GM19025 (cell line): ENCODE measurements around the gene PHF21A.

Source experiments
- ATAC-seq: cut with Tn5 transposase; IDR thresholded peaks from one replicate; pipeline ENCODE4 v1.9.1; 2021; ENCODE audit warnings: mild to moderate bottlenecking, low read depth, moderate library complexity; ENCODE audit not compliant: unreplicated experiment

The PHF21A gene

DNA sequence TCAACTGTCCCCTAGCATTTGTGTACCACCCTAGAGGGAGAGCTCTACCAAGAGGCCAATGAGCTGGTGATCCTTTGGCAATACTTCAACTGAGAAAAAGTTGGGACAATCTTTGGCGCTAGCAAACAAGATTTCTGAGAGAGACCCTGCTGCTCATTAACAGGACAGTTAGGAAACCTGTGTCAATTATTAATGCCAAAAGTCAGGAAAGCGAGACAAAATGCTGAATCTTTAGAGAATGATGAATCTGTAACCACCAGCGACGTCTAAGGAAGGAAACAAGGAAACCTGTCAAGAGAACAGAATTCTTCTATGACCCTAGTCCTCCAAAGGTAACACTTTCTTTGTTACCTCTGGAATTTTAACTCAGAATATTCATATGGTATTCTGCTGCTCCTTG lies 178.9 kb downstream of the PHF21A start:
- no peak for ATAC-seq

DNA sequence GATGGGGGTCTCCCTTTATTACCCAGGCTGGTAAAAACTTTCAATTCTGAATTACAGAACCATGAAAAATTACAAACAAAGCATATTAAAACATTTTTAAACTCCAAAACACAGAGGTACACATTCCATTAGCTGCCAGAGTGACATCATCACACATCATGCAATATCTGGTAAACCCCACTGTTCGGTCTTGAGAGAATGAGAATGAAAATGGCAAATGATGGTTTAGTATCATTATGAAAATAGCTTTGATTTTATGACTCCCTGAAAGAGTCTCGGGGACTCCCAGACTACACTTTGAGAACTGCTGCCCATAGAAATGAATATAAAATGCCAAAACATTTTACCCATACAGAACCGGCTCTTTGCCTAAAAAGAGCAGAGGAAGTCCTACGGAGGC lies 180.0 kb downstream of the PHF21A start:
- no peak for ATAC-seq

DNA sequence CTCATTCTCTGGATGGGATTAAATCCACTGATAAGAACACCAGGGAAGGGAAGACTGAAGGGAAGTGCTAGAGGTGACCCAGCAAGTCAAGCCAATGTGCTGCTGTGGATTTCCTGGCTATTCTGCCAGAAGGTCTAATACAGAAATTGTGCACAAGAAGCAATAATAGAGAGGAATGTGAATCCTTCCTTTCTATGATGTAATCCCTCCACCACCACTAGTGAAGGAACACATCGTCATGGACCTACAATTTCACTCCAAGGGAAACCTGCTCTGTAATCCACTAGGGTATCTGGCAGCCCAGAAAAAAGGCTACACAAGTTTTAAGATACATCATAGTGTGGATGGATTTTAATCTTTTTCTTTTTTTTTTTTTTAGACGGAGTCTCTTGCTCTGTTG lies 181.4 kb downstream of the PHF21A start:
- no peak for ATAC-seq

DNA sequence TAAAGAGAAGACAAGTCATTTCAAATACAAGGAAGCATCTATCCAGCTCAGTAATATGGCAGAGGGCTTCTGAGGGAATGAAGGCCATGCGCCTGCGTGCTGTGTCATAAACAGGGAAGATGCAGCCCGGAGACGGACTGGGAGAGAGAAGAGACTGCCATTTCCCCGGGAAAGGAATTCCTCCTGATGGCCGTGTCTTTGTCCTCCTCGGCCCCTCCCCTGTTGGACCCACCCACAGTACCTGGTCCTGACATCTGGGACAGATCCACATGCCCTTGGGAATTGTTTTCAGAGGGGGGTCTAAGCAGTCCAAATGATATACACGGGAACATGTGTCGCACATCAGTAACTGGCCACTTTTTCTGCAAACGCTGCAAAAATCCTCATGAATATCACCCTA lies 183.3 kb downstream of the PHF21A start:
- ATAC-seq, result no peak

DNA sequence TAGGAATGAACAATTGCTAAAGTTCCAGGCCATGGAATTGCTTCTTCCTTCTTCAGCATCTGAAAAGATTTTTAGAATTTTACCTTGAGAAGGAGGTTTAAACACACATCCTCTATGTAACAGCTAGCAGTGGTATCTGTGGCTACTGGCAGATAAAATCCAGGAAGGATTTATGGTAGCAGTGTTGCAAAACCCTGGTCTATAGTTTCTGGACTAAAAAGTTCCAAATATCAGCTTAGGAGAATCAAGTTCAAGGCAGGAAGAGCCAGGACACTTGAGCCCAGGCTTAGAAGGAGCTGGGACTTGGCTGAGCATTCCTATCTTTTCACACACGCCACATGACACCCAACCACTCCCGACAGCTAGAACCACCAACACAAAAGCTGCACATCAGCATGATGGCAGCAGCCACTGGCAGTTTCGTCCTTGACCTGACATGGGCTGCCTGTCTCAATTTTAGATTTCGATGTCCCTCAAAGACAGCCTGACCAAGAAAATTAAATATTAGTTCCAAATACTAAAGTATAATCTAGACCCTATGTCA lies 184.7 kb downstream of the PHF21A start:
- ATAC-seq, result no peak

DNA sequence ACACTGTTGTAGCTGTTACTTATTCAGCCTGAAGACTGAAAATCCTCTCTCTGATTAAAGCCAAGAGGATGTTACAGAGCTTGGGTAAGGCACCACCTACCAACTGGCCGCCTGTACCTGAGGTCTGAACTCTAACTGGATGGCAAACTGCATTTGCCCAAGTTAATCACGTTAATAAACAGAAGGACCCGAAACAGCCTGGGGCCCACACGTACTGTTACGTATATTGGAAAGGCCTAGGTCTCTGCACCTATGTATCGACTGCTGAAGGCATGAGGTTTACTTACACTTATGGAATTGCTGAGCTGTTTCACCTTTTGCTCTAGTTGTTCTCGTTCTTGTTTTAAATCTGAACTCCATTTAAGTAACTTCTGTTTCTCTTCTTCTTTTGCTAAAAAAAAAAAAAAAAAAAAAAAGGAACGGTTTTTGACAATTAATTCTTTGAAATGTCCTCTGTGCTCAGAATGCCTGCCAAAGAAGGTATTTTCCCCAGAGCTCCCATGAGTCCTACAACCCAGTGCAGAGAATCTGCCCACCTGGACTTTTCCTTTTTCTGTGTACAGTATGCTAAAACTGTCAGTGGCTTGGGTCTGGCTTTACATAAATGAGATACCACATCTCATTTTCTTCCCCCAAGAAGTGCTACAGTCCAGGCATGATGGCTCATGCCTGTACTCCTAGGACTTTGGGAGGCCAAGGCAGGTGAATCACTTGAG lies 185.7 kb downstream of the PHF21A start:
- ATAC-seq, result no peak

DNA sequence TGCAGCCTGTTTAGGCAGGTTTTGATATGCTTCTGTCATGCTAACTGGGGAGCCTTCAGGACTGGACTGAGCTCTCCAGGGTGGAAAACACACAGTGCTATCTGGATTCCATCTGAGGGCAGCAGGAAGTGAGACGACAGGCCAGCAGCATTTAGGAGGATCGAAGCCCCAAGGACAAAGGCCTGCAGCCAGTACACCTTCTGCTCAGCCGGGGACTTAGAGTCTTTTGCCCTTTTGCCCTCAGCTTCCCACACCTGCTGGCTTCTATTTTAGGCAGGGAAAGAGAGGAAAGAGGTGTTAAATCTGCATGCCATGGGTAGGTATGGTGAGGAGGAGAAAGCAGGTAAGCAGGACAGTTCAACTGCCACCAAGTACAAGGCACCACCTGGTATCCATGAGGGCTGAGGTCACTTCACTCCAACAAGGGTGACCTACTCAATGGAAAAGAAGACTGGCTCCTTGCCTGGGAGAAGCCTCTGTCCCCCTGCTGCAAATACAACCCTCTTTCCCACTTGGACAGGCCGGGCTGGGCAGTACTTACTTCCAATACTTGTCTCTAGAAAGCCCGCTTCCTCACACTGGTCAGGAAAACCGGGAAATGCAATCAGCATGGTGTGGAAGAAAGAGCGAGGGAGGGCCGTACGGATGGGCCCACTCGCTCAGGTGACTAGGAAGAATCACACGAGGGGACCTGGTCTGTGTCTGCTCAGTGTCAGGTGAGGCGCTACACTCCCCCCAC lies 186.5 kb downstream of the PHF21A start:
- no peak for ATAC-seq

DNA sequence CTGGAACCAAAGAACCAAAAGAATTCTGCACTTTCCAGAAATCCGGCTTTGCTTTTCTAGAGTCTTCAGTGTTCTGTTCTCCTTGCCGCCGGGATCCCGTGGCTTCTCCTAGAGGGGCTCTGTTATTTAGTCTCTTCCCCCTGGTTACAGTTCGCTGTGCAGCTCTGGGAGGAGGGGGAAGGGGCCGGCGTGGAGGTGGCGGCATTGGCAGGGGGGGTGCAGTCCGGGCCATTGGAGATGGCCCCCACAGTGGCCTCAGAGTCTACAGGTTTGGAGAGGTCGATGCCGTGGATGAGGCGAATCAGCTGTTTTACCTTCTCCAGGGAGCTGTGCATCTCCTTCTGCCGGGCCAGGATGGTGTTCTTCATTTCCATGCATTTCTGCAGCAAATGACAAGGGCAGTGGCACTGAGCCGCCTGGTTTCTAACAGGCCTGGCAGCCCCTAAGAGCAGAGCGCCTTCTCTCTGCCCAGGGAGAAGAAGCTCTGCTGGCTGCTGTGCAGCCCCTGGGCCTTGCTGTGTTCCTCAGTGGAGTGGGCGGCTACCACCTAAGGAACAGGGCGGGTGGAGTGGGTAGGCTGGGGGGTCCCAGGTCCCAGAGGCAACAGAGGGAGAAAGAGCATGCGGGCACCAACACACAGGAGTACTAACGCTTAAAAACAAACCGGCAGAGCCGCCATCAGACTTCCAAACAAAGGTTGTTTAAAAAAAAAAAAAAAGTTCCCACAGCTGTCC lies 187.2 kb downstream of the PHF21A start:
- ATAC-seq, result no peak

DNA sequence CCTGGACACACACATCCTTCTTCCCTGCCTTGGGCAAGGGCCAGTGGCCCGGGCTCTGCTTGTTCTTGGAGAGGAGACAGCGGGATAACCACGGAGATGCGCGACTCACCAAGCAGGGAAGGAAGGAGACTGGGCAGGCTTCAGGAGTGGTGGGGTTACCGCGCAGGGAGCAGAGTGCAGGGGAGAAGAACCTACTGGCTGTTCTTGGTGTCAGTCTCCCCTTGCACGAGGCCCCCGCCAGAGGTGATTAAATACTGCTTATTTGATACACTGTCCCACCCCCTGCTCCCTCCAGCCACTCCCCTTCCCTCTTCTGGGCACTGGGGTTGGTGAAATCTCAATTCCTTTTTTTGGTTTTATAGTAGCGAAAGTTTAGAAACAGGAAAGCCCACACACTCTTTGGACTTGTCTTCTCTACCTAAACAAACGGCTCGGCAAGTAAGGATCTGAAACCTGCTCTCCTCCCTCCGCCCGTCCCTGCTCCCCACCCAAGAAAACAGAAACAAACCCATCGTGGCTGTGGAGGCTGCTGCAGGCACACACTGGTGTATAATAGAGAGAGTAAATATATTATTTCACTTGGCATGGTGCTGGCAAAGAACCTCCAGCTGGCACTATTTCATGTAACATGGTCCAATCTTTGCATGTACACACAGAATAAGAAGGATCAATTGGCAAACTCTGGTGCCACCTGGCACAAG lies 188.0 kb downstream of the PHF21A start:
- ATAC-seq, result no peak

DNA sequence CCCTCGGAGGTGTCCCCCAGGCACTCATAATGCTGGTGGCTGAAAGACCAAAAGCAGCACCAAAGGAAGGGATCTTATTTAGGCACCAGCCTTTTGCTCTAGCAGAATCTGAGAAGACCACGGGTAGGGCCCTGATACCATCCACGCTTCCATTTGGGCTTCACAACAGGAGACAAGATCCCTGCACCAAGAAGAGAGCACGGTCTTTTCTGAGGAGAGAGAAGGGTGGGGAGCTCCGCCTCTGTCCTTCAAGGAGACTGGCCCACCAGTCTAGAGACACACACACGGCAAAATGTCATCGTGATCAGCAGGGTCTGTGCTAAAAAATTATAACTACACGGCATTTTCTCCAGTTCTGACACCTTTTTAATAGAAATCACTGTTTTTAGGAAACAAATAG lies 189.0 kb downstream of the PHF21A start:
- ATAC-seq, result no peak

DNA sequence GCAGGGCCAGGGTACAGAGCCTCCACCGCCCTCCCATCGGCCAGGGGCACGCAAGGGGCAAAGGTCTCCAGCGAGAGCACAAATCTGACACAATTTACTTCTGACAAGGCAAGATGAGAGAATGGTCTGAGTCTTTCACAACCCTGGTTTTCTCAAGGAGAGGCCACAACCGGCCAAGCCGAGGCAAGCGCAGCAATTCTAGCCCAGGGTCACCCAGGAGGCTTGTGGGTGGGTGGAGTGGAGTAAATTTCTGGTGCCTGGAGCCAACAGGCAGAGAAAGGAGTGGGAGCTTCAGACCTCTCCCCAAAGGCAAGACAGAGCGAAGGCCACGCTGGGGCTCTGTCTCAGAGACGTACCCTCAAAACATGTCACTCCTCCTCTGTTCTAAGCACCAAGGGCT lies 189.5 kb downstream of the PHF21A start:
- ATAC-seq, result no peak

DNA sequence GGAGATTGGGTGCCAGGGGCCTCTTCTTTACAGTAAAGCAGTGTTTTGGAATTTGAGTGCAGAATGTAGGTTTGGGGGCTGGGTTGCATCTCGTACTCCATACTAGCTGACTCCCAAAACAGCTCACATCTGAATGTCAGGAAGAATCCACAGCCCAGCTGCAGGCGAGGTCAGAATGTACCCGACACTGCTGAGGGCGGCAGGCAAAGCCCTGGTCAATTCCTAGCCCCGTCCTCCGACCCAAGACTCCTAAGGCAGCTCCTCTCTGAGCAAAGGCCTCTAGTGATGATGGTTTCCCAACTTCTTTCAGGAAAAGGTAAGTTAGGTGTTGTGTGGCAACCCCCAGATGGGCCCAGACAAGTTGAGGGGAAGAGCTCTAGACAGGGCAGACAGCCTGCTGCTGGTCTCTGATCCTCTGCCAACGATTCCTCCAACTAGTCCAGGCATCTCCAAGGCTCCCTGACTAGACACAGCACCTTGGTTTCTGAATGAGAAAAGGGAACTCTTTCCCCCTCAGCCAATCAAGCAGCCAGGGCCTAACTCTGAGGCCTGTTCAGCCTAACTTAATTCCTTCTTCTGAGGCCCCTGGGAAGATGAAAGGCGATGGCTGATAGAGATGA lies 190.2 kb downstream of the PHF21A start:
- ATAC-seq, result no peak

DNA sequence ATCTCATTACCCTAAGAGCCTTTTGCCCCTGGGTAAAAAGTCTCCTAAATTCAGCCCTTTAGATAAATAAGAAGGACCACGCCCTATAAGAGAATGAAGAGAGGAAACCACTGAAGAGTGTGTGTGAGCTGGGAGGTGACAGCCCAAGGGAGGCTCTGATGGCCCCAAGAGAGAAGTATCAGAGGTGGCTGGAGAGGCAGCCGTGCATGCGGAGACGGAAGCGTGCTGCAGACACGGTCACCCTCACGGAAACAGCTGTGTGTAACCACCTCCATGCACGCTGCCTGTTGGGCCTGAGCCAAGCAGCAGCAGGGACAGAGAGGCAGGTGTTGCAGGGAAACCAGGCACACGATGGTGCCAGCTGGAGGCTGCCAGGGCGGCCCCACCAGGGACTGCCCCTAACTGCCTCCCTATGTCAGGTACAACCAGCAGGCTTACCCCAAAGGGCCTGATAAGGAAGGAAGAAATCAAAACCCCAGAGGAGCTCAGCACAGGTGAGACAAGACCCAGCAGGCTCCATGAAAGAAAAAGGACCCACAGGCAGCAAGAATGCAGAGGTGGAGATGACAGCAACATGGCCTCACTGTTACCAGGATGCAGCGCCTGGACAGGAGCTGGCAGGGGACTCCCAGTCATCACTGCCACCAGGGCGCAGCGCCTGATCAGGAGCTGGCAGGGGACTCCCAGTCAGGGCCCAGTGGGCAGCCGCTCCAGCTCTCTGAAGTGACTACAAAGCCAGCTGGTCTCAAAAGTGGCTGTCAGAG lies 191.0 kb downstream of the PHF21A start:
- peak; percentile 96 for ATAC-seq

DNA sequence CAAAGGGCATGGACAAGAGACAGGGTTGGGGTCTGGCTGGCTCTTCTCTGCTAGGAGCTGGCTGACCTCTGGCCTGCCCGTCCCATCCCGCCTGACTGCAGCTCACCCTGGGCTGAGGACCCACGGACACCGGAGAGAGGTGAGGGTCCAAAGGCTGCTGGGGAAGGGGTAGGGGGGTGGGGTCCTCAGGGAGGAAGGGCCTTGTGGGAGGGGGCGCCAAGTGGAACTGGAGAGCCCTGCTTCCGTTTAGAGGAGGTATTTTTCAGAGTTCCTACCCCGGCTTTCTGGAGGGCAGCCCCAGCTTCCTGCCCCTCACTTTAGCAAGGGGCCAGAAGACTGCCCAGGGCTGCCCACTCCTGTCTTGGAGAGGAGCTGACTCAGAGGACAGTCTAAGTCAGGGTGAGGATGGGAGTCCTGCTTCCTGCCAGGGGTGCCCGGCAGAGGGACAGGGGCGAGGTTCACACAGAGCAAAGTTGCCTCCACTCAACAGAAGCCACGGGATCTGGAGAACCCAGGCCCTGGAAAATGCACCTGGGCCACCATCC lies 191.7 kb downstream of the PHF21A start:
- ATAC-seq, result peak; percentile 1

DNA sequence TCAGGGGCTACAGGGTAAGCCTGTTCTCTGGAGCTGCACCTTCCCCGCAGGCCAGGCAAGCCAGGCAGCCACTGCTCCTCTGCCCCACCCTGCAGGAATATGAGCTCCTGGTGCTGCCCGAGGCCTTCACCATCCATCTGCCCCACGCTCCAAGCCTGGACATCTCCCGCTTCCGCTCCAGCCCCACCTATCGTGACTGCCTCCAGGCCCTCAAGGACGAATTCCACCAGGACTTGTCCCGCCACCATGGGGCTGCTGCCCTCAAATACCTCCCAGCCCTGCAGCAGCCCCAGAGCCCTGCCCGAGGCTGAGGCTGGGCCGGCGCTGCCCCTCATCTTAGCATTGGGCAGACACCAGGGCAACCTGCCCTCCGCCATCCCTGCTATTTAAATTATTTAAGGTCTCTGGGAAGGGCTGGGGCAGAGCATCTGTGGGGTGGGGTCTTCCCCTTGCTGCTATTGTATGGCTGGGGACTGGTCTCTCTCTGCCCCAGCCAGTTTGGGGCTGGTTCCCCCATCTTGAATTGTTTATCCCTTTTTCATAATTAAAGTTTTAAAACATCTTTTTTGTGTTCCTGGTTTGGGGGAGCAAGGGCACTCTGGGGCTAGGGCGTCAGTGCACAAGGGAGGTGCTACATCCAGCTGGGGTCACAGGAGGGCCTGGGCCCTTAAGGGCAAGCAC lies 192.6 kb downstream of the PHF21A start:
- no peak for ATAC-seq

DNA sequence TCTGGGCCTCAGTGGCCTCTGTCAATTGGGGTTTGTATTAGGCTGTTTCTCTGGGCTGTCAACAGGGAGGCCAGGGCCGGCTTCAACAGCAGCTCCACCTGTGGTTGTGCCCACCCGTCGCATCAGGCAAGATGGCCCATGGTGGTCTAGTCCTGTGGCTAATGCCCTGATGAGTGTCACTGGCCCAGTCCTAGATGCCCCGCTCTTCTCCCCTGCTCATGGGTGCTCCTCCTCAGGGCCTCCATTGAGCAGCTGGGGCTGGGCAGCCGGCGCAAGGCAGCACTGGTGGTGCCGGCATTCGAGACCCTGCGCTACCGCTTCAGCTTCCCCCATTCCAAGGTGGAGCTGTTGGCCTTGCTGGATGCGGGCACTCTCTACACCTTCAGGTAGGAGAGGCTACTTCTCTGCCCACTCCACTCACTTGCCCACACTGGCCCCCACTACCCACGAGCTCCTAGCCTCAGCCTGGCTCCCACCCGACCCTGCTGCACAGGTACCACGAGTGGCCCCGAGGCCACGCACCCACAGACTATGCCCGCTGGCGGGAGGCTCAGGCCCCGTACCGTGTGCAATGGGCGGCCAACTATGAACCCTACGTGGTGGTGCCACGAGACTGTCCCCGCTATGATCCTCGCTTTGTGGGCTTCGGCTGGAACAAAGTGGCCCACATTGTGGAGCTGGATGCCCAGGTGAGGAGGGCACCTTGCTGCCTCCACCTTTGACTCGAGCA lies 193.4 kb downstream of the PHF21A start:
- no peak for ATAC-seq

DNA sequence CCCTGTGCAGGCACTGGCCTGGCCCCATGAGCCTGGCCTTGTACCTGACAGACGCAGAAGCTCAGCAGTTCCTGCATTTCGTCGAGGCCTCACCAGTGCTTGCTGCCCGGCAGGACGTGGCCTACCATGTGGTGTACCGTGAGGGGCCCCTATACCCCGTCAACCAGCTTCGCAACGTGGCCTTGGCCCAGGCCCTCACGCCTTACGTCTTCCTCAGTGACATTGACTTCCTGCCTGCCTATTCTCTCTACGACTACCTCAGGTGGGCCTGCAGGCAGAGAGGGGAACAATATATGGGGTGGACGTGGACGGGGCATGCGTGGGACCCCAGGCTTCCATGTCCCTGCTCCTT lies 193.9 kb downstream of the PHF21A start:
- no peak for ATAC-seq
